Choroid plexus epithelial cell (primary cell): Measurements from ENCODE around the gene DALRD3.

Source experiments
- DNase-seq: peaks from one replicate; pipeline ENCODE4 v3.0.0-alpha.2; 2010; ENCODE audit warnings: low read depth
- H3K4me3 ChIP-seq: 2 replicates; pipeline ENCODE4 v1.5.1; 2011; ENCODE audit warnings: low read depth, mild to moderate bottlenecking, control low read depth, low read length, moderate library complexity
- TF ChIP-seq, protein P1 (sequence below): conservative IDR thresholded peaks from 2 replicates; pipeline ENCODE4 v1.5.1; 2011; ENCODE audit warnings: low read depth, mild to moderate bottlenecking, control low read depth, inconsistent platforms, low read length, moderate library complexity

DALRD3 gene

DNA sequence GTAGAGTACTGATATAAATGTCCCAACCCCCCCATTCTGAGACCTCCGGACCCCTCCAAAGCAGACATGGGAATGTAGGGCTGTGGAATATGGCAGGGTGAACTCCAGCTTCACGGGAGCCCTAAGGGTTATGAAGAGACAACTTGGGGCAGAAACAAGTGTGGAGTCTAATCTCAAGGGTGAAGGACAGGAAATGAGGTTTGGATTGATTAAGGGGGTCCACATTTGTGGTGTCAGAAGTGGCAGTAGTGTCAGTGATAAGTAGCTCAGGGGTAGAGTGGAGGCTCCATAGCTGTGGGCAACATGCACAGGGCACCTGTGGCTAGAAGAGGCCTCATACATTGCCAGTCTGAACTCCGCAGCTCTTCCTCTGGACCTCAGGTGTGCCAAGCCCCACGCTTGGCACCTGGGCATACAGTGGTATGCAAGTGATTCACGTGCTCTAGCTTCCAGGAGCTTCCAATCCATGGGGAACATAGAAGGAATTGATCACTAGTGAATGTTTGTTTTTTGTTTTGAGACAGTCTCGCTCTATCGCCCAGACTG is 32.5 kb downstream of the DALRD3 start:
- no peak for DNase-seq
- TF ChIP-seq, protein P1, sequence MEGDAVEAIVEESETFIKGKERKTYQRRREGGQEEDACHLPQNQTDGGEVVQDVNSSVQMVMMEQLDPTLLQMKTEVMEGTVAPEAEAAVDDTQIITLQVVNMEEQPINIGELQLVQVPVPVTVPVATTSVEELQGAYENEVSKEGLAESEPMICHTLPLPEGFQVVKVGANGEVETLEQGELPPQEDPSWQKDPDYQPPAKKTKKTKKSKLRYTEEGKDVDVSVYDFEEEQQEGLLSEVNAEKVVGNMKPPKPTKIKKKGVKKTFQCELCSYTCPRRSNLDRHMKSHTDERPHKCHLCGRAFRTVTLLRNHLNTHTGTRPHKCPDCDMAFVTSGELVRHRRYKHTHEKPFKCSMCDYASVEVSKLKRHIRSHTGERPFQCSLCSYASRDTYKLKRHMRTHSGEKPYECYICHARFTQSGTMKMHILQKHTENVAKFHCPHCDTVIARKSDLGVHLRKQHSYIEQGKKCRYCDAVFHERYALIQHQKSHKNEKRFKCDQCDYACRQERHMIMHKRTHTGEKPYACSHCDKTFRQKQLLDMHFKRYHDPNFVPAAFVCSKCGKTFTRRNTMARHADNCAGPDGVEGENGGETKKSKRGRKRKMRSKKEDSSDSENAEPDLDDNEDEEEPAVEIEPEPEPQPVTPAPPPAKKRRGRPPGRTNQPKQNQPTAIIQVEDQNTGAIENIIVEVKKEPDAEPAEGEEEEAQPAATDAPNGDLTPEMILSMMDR, result no peak
- no peak overlapping the region for H3K4me3 ChIP-seq

DNA sequence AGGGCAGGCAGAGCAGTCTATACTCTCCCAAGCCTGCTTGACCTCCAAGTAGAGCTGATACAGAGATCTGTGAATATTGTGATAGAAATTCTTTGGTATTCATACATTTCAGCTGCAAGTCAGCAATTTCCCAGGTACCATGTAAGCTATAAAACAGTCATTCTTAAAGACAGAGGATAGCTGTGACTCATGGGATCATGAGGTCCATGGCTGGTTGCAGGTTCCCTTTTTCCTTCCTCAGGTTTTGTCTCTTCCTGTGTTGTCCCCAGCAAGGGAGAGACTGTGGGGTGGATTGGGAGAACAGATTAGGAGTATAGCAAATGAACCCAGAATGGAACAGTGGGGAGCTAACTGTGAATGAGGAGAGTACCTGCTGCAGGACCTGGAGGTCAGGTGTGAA is 33.7 kb downstream of the DALRD3 start:
- H3K4me3 ChIP-seq, result no peak overlapping the region
- TF ChIP-seq, protein P1, result no peak
- DNase-seq, result no peak

DNA sequence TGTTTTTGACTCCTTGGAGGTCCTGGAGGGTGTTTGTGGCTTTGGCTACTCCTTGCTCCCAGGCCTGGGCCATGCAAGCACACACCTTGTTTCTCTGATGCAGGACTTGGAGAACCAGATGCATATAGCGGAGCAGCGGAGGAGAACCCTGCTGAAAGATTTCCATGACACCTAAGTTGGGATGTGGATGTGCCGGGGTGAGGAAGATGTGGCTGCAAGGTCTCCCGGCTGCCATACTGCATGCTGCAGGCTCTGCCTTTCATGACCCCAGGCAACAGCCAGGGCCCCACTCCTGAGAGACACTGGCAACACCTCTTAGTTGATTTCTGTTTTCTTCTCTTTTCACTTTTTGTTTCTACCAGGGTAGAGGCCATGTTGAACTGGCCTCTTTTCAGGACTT is 35.3 kb downstream of the DALRD3 start:
- no peak for DNase-seq
- TF ChIP-seq, protein P1, result no peak
- H3K4me3 ChIP-seq, result no peak overlapping the region

DNA sequence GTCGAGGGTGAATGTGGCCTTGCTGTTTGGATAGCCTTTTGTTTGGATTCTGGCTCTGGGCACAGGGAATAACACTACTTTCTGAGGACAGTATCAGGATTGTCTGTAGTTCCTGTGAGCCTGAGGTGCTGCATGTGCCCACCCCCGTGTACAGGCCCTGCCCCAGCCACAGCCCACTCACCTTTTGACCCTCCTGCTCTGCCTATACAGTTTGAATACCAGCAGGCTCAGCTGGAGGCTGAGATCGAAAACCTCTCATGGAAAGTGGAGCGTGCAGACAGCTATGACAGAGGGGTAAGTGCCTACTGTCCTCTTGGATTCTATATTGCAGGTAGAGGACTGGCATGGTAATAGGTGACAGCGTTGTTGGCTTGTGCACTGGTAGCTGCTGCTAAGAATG is 35.7 kb downstream of the DALRD3 start:
- DNase-seq, result no peak
- no peak overlapping the region for H3K4me3 ChIP-seq
- TF ChIP-seq, protein P1, result no peak

DNA sequence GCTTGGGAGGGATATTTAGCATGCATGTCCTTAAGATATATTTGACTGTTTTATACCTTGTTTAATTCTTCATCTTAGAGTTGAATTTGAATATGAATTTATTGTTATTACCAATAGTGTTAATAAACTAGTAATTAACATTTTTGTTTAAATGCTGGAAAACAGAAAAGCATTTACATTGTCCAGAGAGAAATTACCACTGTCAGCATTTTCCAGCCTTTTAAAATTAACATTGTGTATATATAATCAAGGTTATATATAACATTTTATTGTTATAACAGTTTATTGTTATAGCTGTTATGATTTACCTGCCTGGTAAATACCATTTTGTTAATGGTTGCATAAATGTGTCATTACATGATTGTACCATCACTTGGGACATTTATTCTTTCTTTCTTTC is 36.4 kb downstream of the DALRD3 start:
- no peak overlapping the region for H3K4me3 ChIP-seq
- TF ChIP-seq, protein P1, result no peak
- no peak for DNase-seq

DNA sequence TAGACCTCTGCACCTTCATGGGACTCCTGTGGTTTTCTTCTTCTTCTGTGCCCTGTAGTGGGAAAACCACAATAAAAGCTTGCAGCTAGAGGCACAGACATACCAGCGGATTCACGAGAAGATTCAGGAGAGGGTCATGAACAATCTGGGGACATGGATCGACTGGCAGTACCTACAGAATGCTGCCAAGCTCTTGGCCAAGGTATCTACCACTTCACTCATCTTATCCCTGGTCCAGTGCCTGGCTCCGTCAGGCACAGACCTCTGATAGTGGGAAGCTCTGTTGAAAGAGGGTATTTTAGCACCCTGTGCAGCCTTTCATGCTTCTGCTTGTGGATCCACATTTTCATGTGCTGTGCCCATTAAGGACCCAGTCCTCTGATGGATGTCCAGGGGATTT is 38.1 kb downstream of the DALRD3 start:
- TF ChIP-seq, protein P1, result no peak
- no peak overlapping the region for H3K4me3 ChIP-seq
- no peak for DNase-seq

DNA sequence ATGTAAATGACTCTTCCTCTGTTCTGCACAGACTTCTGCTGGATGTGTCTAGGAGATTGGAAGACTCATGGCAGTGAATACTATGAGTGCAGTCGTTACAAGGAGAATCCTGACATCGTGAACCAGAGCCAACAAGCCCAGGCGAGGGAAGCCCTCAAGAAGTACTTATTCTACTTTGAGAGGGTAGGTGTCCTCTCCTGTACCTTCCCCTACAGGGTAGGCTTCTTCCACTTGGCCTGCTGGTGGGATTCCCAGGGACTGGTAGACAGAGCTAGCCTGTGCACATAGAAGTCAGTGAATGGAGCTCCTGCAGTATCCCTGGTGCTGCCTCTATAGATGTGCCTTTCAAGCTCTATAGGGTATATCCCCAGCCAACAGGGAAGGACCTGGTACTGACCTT is 38.9 kb downstream of the DALRD3 start:
- DNase-seq, result no peak
- TF ChIP-seq, protein P1, result no peak
- H3K4me3 ChIP-seq, result no peak overlapping the region
